ENCODE measurements around the gene ARF5.
"Not testable (repeated sequence)": the region's sequence is repeated elsewhere in the genome, so short reads cannot be mapped to it uniquely, and the experiment has no call there.

The ARF5 gene

GRCh38 chr7:127588019-127588696, at the start of gene ARF5:
TSS of gene ARF5 (plus strand) at chr7:127588411. CDS start at chr7:127588499, 88 bp downstream.
- peak; percentile 60 for DNase-seq (ENCODE audit: low read depth)

GRCh38 chr7:127539116-127539515, 49.1 kb upstream of the ARF5 start:
- DNase-seq (ENCODE audit: low read depth) = no peak

DNA sequence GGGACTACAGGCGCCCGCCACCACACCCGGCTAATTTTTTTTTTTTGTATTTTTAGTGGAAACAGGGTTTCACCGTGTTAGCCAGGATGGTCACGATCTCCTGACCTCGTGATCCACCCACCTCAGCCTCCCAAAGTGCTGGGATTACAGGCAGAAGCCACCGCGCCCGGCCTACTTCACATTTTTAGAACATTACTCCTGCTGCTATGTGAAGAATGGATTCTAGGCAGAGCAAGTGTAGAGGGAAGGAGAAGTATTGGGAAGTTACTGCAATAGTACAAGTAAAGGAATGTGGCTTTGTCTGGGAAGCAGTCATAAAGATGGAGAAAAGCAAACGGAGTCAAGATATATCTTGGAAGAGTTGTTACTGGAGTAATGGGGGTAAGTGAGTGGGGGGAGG, 47.8 kb upstream of the ARF5 start:
- not testable (repeated sequence) for DNase-seq (ENCODE audit: low read depth)

- DNase-seq (ENCODE audit: low read depth) = no peak
These were observed 46.7 kb upstream of the ARF5 start for GRCh38 chr7:127541548-127541947.

DNA sequence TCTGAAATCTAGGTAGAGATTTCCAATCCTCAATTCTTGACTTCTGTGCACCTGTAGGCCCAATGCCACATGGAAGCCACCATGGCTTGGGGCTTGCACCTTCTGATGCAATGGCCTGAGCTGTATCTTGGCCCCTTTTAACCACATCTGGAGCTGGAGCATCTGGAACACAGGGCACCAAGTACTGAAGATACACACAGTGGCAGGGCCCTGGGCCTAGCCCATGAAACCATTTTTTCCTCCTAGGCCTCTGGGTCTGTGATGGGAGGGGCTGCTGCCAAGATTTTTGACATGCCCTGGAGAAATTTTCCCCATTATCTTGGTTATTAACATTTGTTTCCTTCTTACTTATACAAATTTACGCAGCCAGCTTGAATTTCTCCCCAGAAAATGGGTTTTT, 41.9 kb upstream of the ARF5 start:
- no peak for DNase-seq (ENCODE audit: low read depth)

DNA sequence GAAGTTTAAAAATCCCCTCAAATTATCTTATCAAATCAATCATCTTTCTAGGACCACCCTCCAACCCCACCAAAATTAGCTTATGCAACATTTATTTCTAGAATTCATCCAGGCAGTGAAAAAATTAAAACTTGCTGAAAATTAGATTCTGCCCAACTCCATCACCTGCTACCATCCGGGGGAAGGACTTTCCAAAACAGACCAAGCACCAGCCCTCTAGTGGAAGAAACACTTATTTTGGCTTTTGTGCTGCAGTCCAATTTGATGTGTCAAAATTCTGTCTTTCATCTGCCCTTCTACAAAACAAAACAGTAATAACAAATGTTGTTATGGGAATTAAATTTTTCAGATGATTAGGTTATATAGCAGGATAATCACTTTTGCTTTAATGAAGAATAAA, 38.0 kb upstream of the ARF5 start:
- DNase-seq (ENCODE audit: low read depth) = no peak

GRCh38 chr7:127551941-127552340, 36.3 kb upstream of the ARF5 start:
- DNase-seq (ENCODE audit: low read depth) = no peak

DNA sequence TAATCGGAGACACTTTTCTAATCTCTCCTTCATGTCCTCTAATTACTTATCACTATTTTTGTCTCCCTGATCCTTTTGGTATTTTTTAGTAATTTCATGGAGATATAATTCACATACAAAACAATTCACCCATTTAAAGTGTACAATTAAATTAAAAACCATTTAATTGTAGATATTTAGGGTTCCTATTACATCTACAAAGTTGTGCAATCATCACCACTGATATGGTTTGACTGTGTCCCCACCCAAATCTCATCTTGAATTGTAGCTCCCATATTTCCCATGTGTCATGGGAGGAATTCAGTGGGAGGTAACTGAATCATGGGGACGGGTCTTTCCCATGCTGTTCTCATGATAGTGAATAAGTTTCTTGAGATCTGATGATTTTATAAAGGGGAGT, 31.8 kb upstream of the ARF5 start:
- DNase-seq (ENCODE audit: low read depth) = no peak

- no peak for DNase-seq (ENCODE audit: low read depth)
These were observed 30.4 kb upstream of the ARF5 start for GRCh38 chr7:127557803-127558202.

DNA sequence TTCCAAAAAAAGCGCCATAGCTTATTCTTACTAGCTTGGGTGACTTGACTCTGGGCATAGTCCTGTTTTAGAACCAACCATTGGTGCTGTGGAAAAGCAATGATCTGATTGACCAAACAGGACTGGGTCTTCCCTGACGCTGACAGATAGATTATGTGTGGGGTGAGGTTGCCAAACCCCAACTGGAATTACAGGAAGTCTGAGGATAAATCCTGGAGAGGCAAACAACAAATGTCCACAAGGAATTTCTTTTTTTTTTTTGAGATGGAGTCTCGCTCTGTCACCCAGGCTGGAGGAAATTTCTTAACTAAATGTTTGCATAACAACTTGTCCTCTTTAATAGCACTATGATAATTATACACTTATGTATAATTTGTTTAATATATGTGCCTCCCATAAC, 22.0 kb upstream of the ARF5 start:
- no peak for DNase-seq (ENCODE audit: low read depth)

- DNase-seq (ENCODE audit: low read depth) = not testable (repeated sequence)
These were observed 20.2 kb upstream of the ARF5 start for GRCh38 chr7:127568034-127568433.

DNA sequence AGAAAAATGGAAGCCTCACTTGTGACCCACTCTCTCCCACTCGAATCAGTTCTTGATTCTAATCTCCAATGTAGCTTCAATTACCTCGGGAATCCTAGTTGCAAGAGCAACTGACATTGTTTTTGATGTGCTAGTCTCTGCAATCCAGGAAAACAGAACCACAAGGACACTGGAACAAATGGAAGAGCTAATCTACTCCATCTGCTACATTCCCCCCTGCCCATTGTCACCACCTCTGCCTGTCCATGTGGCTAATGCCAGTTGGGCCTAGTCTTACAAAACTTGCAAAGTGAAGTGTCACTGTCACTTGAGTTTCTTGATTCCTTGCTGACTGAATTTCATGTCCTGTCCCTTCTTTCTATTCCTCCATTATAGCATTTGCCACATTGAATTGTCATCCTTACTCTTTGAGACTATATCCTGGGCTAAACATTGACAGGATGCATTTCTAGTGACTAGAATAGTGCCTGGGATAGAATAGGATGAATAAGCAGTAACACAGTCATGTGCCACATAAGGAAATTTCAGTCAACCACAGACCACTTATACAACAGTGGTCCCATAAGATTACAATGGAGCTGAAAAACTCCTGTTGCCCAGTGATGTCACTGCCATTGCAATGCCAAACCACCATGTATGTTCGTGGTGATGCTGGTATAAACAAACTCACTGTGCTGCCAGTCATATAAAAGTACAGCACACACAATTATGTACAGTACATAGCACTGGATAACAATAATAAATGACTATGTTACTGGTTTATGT, 16.3 kb upstream of the ARF5 start:
- DNase-seq (ENCODE audit: low read depth) = no peak

DNA sequence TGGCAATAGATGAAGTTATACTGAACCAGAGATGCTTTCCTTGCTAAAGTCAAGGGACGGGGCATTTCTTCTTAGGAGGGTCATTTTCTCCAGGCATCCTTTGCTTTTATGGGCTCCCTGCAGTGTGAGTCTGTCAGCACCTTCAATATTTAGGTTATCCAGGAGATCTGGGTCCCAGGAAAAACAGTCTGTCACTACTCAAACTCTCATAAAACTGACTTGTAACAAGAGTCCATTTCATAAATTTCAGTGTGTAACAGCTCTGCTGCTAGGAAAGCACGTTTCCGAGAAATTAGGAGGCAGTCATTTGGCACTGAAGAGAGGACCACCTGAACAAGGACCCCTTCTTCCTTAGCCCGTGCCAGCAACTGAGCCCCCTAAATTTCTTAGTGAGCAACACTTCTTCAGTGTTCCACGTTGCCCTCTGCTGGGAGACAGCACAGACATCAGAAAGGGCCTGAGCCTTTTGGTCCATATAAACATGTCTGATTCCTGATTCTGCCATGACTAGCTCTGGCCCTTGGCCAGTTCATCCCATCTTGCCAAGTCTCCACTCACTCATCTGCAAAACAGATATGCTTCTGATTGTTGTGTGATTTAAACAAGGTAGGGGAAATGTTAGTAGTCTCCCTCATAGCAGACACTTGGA, 10.1 kb upstream of the ARF5 start:
- peak; percentile 9 for DNase-seq (ENCODE audit: low read depth)

DNA sequence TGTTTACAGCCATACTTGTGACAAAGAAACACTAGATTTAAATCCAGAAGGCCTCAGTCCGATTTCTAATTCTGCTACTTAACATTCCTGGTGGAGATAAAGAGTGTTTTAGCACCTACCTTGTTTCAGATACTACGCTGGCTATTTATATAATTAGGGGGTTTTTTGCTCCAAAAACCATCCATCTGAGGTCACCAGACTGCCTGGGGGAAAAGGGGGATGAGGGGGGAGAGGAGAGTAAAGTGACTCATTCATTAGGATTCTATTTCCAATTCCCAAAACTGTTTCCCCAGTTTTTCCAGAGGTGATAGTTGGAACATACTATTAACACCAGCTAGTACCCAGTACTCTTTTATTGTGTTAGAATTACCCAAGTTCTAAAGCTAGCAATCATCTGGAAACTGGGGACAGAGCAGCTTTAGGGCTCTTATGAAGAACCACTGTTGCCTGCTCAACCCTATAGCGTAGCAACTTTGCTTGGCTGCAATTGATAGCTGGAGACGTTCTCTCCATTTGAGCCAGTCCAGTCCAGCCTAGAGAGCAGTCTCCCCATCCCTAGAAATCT, 9.4 kb upstream of the ARF5 start:
- DNase-seq (ENCODE audit: low read depth) = no peak

DNA sequence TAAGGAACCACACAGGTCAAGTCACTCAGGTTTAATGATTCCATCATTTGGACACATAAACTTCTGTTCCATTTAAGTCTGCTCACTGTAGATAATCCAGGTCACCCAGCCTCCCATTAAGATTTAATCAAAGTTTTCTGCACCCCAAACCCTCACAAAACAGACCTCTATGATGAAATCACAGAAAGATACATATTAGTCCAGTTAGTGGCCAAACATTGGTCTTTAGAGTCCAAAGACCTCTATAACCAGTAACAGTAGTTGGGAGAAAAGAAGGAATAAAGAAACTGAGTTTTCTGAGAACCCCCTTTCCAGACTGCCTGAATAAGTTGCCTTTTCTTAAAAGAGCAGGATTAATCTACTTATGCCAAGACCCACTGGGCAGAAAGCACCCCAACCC, 7.6 kb upstream of the ARF5 start:
- no peak for DNase-seq (ENCODE audit: low read depth)

DNA sequence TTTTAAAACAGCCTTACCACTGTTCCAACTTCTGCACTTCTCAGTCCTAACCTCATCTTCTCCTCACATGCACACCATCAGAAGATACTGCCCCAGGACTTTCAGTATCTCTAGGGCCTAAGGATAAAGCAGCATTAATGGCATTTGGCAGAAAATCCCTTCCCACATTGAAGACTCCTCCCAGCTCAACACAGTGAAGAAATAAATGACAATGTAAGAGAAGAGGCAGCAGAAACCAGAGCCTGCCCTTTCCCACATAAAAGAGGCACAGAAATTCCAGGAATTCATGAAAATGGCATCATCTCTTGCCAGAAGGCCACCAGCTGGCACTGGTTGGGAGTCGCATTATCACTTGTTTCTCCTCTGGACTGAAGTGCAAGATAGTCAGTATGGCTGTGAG, 6.5 kb upstream of the ARF5 start:
- no peak for DNase-seq (ENCODE audit: low read depth)

DNA sequence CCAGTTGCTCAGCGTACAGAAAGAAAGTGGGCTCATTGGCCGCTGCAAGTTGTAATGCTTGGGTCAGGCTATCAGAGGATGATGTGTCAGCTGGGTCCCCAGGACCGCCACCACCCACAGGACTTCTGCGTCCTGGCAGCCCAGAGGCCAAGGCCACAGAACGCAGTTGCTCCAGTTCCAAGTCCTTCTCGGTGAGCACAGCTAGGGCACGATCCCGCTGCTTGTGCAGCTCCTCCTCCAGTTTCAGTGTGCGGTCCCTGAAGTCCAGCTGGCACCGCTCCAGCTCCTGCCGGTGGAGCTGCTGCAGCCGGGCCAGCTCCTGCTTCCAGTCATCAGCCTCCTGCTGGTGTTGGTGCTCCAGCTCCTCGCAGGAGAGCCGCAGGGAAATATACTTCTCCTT, 5.8 kb upstream of the ARF5 start:
- DNase-seq (ENCODE audit: low read depth) = no peak

DNA sequence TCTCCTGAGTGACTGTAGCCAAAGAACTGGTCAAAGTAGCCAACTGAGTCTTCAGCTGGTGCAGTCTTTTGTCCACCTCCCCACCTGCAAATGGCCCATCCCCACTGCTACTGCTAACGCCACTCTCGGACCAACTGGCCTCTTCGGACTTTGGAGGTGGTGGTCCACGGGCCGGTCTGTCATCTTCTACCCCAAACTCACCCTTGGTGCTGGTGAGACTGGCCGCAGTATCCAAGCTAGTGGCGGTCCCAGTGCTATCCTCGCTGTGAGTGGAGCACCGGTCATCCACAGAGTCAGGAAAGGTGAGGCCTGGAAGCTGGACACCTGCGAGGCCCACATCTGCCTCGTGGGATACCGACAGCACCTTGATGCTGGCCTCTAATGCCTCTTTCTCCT, 3.6 kb upstream of the ARF5 start:
- DNase-seq (ENCODE audit: low read depth) = no peak

DNA sequence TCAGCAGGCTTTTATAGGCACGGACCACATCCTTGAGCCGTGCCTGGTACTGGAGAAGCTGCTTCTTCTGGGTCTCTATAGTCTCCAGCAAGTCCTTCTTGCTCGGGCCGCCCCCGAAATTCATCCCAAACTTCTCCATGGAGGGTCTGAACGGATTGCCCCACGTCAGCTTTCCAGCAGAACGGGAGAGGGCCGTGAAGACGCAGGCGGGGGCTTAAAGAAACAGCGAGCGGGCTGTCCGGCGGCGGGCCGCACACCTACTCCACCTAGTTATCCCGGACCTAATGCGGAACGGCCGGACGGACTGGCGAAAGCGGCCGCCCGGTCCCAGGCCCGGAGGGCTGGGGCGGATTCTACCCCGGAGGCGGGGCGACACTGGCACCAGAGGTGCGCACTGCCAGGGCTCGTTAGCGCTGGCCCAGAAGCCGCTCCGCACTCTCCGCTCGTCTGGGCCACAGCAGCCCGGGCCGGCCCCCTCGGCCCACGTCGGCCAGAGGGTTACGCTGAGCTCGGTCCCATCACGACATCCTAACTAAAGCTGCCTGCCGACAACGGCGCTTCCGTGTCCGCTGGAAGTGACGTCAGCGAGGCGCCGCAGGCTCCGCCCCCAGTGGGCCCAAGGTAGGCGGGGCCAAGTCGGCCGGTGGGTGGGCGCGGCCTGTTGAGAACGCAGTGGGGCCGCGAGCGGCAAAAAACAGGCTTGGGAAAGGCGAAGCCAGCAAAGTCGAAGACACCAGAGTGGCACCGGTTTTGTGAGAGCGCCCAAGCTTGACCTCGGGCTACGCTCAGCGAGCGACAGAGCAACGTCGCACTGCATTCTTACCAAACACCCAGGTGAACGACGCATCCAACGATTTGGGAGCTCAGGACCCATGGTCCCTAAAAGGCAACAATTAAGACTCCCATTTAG, 2.9 kb upstream of the ARF5 start, which contains the start of gene GCC1:
TSS of gene GCC1 (minus strand) at position 553 of the 910 bp plus-strand sequence. CDS start at position 139, 414 bp downstream.
- DNase-seq (ENCODE audit: low read depth) = peak; percentile 63

DNA sequence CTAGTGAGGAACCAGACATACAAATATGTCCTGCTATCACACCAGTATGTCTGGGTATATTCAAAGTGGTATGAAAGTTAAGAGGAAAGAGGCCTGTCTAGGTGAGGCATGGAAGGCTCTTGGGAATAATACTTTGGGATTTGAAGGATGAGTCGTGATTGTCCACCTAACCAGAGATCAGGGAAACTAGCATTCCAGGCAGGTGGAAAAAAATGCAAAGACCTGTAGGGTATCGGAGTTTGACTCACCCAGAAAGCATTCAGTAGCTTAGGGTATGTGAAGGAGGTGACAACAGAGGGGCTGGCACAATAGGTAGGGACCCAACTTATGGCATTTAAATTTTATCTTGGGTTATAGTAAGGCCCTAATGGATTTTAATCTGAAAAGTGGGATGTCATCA, 1.9 kb upstream of the ARF5 start:
- DNase-seq (ENCODE audit: low read depth) = no peak

GRCh38 chr7:127587663-127588018, 570 bp upstream of the ARF5 start:
- no peak for DNase-seq (ENCODE audit: low read depth)
